HepG2 (cell line): ENCODE results near the gene RMND5A. TPM values are rescaled to one million over a fixed set of nuclear protein-coding genes. Genes with fewer than 3 reads are reported as not detected.

Source experiments
- ATAC-seq: fragments of 200-7000 bp; cut with Tn5 transposase; 3 replicates; pipeline ENCODE4 v1.9.1; 2020; ENCODE audit warnings: mild to moderate bottlenecking, moderate library complexity
- BruUV-seq: library from RNA; stranded (reverse); fragments of 400-500 nt; replicated peaks from 2 replicates; lab custom pipeline; 2021; lab: Mats Ljungman, UMichigan
- CTCF ChIA-PET: fragments of 300-600 bp; formaldehyde crosslinking; extraction: SDS; loops from one replicate; lab custom pipeline; 2021; ENCODE audit warnings: low total read pairs, inconsistent platforms, low intra/inter-chr PET ratio; lab: Yijun Ruan, JAX
- POLR2A ChIA-PET: fragments of 350-600 bp; sonication (Branson Sonifier 250); formaldehyde crosslinking; loops from one replicate; lab custom pipeline; 2020; ENCODE audit warnings: antibody characterized with exemption, inconsistent platforms; lab: Yijun Ruan, JAX
- DNase-seq: peaks from one replicate; pipeline ENCODE4 v3.0.0-alpha.2; 2015; ENCODE audit warnings: low spot score
- FAIRE-seq: peaks from 3 replicates; lab custom pipeline; 2011; peaks lifted over from hg19 to GRCh38; lab: Jason Lieb, UNC
- H2AFZ ChIP-seq: one replicate; pipeline ENCODE4 v1.6.1; 2011; ENCODE audit warnings: low read length, inconsistent platforms
- H3K27ac ChIP-seq: fragments of 300-600 bp; 3 replicates; pipeline ENCODE4 v1.8.0; 2011; ENCODE audit warnings: mixed run types, mild to moderate bottlenecking, mixed read lengths, low read length, inconsistent platforms; ENCODE audit not compliant: insufficient read depth; ENCODE audit errors: extremely low read length
- H3K27me3 ChIP-seq, 2 experiments: fragments of 200-600 bp in 1 of 2; 2 replicates in 1 of 2; 3 replicates in 1 of 2; pipeline versions ENCODE4 v1.6.0 to v1.8.0; 2011; ENCODE audit warnings: low read length in 2 of 2, mild to moderate bottlenecking in 2 of 2, moderate library complexity in 2 of 2, inconsistent platforms in 1 of 2; ENCODE audit not compliant: insufficient read depth in 2 of 2, control insufficient read depth in 1 of 2
- H3K36me3 ChIP-seq, 2 experiments: fragments of 200-600 bp in 1 of 2; replicated peaks in 1 of 2; 2 replicates in 1 of 2; 3 replicates in 1 of 2; pipeline versions ENCODE4 v1.5.1 to v1.8.0; 2011; ENCODE audit warnings: low read length in 2 of 2, inconsistent platforms in 1 of 2; ENCODE audit not compliant: insufficient read depth in 2 of 2, control insufficient read depth in 1 of 2
- H3K4me1 ChIP-seq: 2 replicates; pipeline ENCODE4 v1.5.1; 2012; ENCODE audit warnings: low read length, inconsistent platforms; ENCODE audit not compliant: insufficient read depth
- H3K4me2 ChIP-seq: 2 replicates; pipeline ENCODE4 v1.6.0; 2011; ENCODE audit warnings: low read depth, low read length, inconsistent platforms
- H3K4me3 ChIP-seq, 3 experiments: fragments of 200-600 bp in 1 of 3; sonication (generic), shearing (Covaris generic) in 1 of 3; replicated peaks in 1 of 3; 2 replicates each; pipeline ENCODE4 v1.5.1; 2011 to 2016; ENCODE audit warnings: low read length in 3 of 3, inconsistent platforms in 2 of 3, low read depth in 2 of 3, mild to moderate bottlenecking in 2 of 3, control low read depth in 1 of 3, mixed read lengths in 1 of 3; ENCODE audit not compliant: insufficient read depth in 1 of 3
- H3K79me2 ChIP-seq: one replicate; pipeline ENCODE4 v1.6.1; 2011; ENCODE audit warnings: low read length, inconsistent platforms; ENCODE audit not compliant: insufficient read depth
- H3K9ac ChIP-seq: 2 replicates; pipeline ENCODE4 v1.6.0; 2011; ENCODE audit warnings: mild to moderate bottlenecking, low read depth, low read length, inconsistent platforms; ENCODE audit not compliant: insufficient read depth
- H3K9me3 ChIP-seq: 2 replicates; pipeline ENCODE4 v1.5.1; 2012; ENCODE audit warnings: mild to moderate bottlenecking, low read length
- H4K20me1 ChIP-seq: 2 replicates; pipeline ENCODE4 v1.6.0; 2011; ENCODE audit warnings: inconsistent platforms, mild to moderate bottlenecking, low read length, moderate library complexity; ENCODE audit not compliant: insufficient read depth
- GLMP ChIP-seq: sonication (generic); formaldehyde crosslinking; IDR thresholded peaks from 2 replicates; pipeline ENCODE4 v1.9.0; 2021; ENCODE audit warnings: missing genetic modification reagents, mild to moderate bottlenecking, borderline replicate concordance
- POLR2AphosphoS5 ChIP-seq: IDR thresholded peaks from 2 replicates; pipeline ENCODE4 v1.6.1; 2012; ENCODE audit warnings: low read depth, low read length
- WGBS: methylation state at CpG from one replicate; pipeline ENCODE4 v1.1.6; 2017; ENCODE audit warnings: low lambda C conversion rate; 5-methylcytosine and 5-hydroxymethylcytosine counted together
- in situ Hi-C: cut with HindIII; loops from 2 replicates; pipeline ENCODE4 v1.10.0; 2017; ENCODE audit warnings: low pct_unique_long_range_greater_than_20kb; ENCODE audit not compliant: extremely low pct_ligation_motif_present
- intact Hi-C: fragments of 100-400 bp; cut with micrococcal nuclease; formaldehyde crosslinking; loops from one replicate; pipeline ENCODE4 v1.10.0; 2022; ENCODE audit not compliant: unreplicated experiment
- polyA plus RNA-seq, 8 experiments: library from polyadenylated mRNA; depleted of rRNA in 3 of 8; stranded (reverse) in 7 of 8; unstranded in 1 of 8; fragments of >200 nt; fragmentation: Illumina TruSeq in 4 of 8; extraction: Trizol in 4 of 8; gene quantifications; 2 replicates each; pipeline versions ENCODE4 v1.2.1 to v1.2.3, GENCODE V29; 2011 to 2016; ENCODE audit warnings: low read depth in 4 of 8, missing spikeins in 1 of 8, mixed read lengths in 1 of 8; ENCODE audit not compliant: insufficient read depth in 1 of 8
- total RNA-seq, 5 experiments: library from RNA; depleted of rRNA; stranded (reverse); fragments of >200 nt; fragmentation: Illumina TruSeq; extraction: Trizol; gene quantifications; 2 replicates each; pipeline ENCODE4 v1.2.3, GENCODE V29; 2016; ENCODE audit warnings: low read depth in 1 of 5

RMND5A gene
- total and polyA plus RNA-seq, 2 of the 13 experiments (the other 11 are each of a cell fraction or from before 2014, with no cell fraction given) = 31.0 to 66.4 TPM

GRCh38 chr2:86821306-86821705 is 101.2 kb downstream of the RMND5A start:
- DNase-seq = no peak
- Histone ChIP-seq H3K9me3 (peaks cover 14% of the 10 kb centered on the region), H3K36me3 (no peaks in the 10 kb centered on the region), H3K4me1 (peaks cover 15% of the 10 kb centered on the region), H3K27me3 (peaks cover 0 to 21% of the 10 kb centered on the region in 2 experiments; a peak in 4 of 5 replicates), H3K4me2 (no peak overlapping the region)
- WGBS = 88% methylated on average over 11 of the region's 13 CpGs
- CTCF ChIA-PET = no interaction called here
- POLR2A ChIA-PET = no interaction called here
- no peak for TF ChIP-seq GLMP (CRISPR knock-in tag)
- TF ChIP-seq, all 625 proteins: peak for 0
- intact Hi-C loops = no loop called here
- no peak overlapping the region for H3K27ac ChIP-seq
- no TSS peak for BruUV-seq
- no peak overlapping the region for H3K4me3 ChIP-seq
- H2AFZ ChIP-seq = no peak overlapping the region
- no peak overlapping the region for H3K9ac ChIP-seq
- no peaks in the 10 kb centered on the region for H3K79me2 ChIP-seq
- no peaks in the 10 kb centered on the region for H4K20me1 ChIP-seq
- no peak for FAIRE-seq
- in situ Hi-C loops = loop anchor here (25.0 kb wide), 1 partner anchor 116 kb away; the partner anchor contains the start of gene RGPD1
- no peak for ATAC-seq

- intact Hi-C loops = no loop called here
- Histone ChIP-seq H4K20me1 (no peaks in the 10 kb centered on the region), H3K4me3 (no peak overlapping the region), H3K9me3 (peaks cover 14% of the 10 kb centered on the region), H2AFZ (no peak overlapping the region), H3K27me3 (peaks cover 0 to 24% of the 10 kb centered on the region in 2 experiments; a peak in 4 of 5 replicates), H3K4me2 (no peak overlapping the region), H3K36me3 (no peaks in the 10 kb centered on the region), H3K4me1 (peaks cover 15% of the 10 kb centered on the region), H3K79me2 (no peaks in the 10 kb centered on the region), H3K27ac (no peak overlapping the region), H3K9ac (no peak overlapping the region)
- DNase-seq = no peak
- POLR2A ChIA-PET = no interaction called here
- in situ Hi-C loops = loop anchor here (25.0 kb wide), 1 partner anchor 115 kb away; the partner anchor contains the start of gene RGPD1
- CTCF ChIA-PET = no interaction called here
- no peak for TF ChIP-seq POLR2AphosphoS5
- WGBS = 64% methylated on average over 6 of the region's 6 CpGs
- no peak for ATAC-seq
- BruUV-seq = no TSS peak
- no peak for FAIRE-seq
Observed at GRCh38 chr2:86821842-86822241, 101.8 kb downstream of the RMND5A start.
